KOPT-K1 (cell line): ENCODE measurements around the gene GPC6.
A peak's percentile ranks its signal among the peaks of the same experiment; 100 is the strongest.

Experiments
- H3K27ac ChIP-seq: fragments of 200-600 bp; sonication (generic); 2 replicates; pipeline ENCODE4 v1.5.1; 2016; ENCODE audit warnings: antibody characterized with exemption, mild to moderate bottlenecking, low read depth, low read length; ENCODE audit not compliant: poor library complexity, severe bottlenecking
- H3K36me3 ChIP-seq: fragments of 200-600 bp; sonication (generic); 2 replicates; pipeline ENCODE4 v1.5.1; 2017; ENCODE audit warnings: antibody characterized with exemption, mild to moderate bottlenecking, low read length, moderate library complexity; ENCODE audit not compliant: insufficient read depth
- H3K9me3 ChIP-seq: fragments of 200-600 bp; sonication (generic); 2 replicates; pipeline ENCODE4 v1.5.1; 2017; ENCODE audit warnings: antibody characterized with exemption, low read length, mild to moderate bottlenecking; ENCODE audit not compliant: insufficient read depth, poor library complexity, severe bottlenecking

Gene GPC6

GRCh38 chr13:94309576-94309975 lies 1083.0 kb downstream of the GPC6 start:
- no peaks in the 10 kb centered on the region for H3K9me3 ChIP-seq
- no peaks in the 10 kb centered on the region for H3K36me3 ChIP-seq
- no peak overlapping the region for H3K27ac ChIP-seq

GRCh38 chr13:94309997-94310855 lies 1083.6 kb downstream of the GPC6 start:
- no peaks in the 10 kb centered on the region for H3K9me3 ChIP-seq
- no peaks in the 10 kb centered on the region for H3K36me3 ChIP-seq
- H3K27ac ChIP-seq, result no peak overlapping the region

GRCh38 chr13:94311893-94312292 lies 1085.3 kb downstream of the GPC6 start:
- Histone ChIP-seq H3K9me3 (no peaks in the 10 kb centered on the region), H3K27ac (peak overlapping the region; percentile 82), H3K36me3 (no peaks in the 10 kb centered on the region)

DNA sequence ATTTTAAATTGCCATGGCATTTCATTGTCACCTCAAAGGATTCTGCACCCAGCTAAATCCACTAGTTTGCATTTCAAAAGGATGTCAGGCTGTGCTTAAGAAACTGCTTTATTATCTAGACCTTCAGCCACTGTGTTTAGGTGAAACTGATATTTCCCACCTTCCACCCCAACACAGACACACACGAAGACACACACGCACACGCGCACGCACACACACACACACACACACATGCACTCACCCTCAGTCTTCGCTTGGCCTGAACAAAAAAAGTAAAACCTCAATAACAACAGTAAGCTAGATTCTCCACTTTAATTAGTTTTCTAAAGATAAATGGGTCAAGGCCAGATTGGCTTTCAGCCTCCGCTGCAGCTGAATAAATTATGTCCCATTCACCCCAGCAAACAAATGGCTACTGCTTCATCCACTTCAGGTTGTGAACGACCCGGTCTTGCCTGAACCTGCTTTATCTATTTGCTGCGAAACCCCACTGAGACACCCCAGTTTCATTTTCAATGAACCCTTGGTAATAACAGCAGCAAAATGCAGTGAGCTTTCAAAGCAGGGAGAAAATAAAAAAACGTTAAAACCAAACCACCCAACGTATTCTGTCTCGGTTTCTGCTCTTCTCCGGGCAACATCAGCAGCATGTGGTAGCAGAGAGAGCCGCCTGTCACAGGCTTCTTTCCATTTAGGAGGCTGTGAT lies 1086.1 kb downstream of the GPC6 start:
- H3K27ac ChIP-seq, result peak overlapping the region; percentile 82
- no peaks in the 10 kb centered on the region for H3K36me3 ChIP-seq
- H3K9me3 ChIP-seq, result no peaks in the 10 kb centered on the region

DNA sequence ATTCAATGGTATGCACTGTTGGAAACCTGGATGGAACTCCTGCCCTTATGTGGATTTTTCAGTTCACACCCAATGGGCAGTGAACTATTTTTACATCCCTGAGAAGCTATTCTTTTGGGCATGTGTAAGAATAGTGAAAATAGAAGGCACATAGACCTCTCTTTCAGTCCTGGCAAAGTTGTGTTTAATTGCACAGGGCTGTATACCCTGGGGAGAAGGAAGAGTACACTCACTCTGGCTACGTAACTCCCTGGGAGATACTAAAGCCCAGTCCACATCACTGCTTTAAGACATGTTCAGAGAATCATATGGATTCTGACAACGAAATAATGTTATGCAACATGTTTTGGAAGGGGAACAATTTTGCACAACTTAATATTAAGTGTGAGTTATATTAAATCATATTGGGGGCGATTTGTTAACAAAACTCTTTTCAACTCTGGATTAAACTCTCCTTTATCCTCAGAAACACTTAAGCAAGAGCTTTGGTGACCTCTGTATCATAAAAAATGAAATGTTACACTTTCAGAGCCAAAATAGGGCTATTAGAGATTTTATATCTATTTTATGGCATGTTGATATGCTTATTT lies 1086.8 kb downstream of the GPC6 start:
- Histone ChIP-seq H3K27ac (peak overlapping the region; percentile 82), H3K36me3 (no peaks in the 10 kb centered on the region), H3K9me3 (no peaks in the 10 kb centered on the region)

- Histone ChIP-seq H3K36me3 (no peaks in the 10 kb centered on the region), H3K9me3 (no peaks in the 10 kb centered on the region), H3K27ac (peak overlapping the region; percentile 82)
Measured at GRCh38 chr13:94313926-94314325, 1087.3 kb downstream of the GPC6 start.

DNA sequence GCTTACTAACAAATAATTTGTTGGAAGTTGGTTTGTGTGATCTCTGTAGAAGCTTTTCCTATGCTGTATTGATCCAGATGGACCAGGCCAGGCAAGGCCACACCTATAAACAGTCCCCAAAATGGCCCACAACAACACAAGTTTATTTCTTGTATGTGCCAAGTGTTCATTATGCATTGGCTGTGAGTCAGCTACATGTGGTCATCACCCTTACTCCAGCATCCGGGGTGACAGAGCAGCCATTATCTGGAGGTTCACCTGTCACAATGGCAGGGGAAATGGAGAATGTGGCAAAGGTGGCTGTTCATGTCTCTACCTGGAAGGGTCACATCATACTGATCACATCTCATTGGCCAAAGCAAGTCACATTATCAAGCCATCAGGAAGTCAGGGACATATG lies 1088.6 kb downstream of the GPC6 start:
- no peaks in the 10 kb centered on the region for H3K36me3 ChIP-seq
- peak overlapping the region; percentile 16 for H3K27ac ChIP-seq
- no peaks in the 10 kb centered on the region for H3K9me3 ChIP-seq

DNA sequence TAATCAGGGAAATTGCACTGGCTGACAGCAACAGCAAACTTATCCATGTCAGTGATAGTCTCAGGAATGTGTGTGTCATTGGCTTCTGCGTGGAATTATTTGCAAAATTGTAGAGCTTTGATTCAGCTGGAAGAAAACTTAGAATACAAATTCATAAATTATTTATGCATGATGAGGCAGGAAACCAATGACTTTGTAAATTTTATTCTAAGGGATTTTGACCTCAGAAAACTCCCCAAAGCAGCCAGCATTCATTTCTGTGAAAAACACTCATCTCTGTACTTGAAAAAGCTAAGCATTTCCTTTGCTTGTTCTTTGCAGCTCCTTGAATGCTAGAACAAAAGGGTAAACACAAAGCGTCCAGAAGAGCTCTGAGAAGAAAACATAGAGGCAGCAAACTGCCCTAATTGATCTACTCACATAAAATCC lies 1090.5 kb downstream of the GPC6 start:
- H3K9me3 ChIP-seq, result peaks cover 11% of the 10 kb centered on the region
- peak overlapping the region; percentile 51 for H3K27ac ChIP-seq
- no peaks in the 10 kb centered on the region for H3K36me3 ChIP-seq

DNA sequence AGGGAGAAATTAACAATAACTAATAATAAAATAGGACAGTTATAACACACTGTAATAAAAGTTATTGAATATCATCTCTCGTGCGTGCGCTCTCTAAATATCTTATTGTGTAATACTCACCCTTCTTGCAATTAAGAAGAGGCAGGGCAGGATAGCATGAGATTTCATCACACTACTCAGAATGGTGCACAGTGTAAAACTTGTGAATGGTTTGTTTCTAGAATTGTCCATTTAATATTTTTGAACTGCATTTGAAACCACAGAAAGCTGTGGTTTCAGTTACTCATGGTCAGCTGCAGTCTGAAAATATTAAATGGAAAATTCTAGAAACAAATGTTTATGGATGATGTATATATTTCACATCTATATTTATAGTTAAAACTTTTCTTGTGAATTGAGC lies 1091.8 kb downstream of the GPC6 start:
- H3K9me3 ChIP-seq, result peaks cover 14% of the 10 kb centered on the region
- H3K27ac ChIP-seq, result no peak overlapping the region
- H3K36me3 ChIP-seq, result no peaks in the 10 kb centered on the region

DNA sequence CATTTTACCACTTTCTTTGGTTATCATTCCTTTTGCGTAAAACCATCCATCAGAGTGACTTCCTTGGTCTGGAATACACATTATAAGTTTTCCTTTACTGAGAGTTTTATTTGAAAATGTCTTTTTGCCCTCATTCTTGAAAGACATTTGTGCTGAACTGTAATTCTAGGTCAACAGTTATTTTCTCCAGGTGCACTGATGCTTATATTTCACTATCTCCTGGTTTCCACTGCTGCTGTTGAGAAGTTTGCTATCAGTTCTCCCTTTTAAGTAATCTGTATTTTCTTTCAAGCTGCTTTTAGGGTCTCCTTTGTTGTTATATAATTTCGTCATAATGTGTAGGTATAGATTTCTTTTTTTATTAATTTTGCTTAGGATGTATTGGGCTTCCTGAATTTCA lies 1092.9 kb downstream of the GPC6 start:
- Histone ChIP-seq H3K9me3 (peaks cover 14% of the 10 kb centered on the region), H3K36me3 (no peaks in the 10 kb centered on the region), H3K27ac (no peak overlapping the region)

DNA sequence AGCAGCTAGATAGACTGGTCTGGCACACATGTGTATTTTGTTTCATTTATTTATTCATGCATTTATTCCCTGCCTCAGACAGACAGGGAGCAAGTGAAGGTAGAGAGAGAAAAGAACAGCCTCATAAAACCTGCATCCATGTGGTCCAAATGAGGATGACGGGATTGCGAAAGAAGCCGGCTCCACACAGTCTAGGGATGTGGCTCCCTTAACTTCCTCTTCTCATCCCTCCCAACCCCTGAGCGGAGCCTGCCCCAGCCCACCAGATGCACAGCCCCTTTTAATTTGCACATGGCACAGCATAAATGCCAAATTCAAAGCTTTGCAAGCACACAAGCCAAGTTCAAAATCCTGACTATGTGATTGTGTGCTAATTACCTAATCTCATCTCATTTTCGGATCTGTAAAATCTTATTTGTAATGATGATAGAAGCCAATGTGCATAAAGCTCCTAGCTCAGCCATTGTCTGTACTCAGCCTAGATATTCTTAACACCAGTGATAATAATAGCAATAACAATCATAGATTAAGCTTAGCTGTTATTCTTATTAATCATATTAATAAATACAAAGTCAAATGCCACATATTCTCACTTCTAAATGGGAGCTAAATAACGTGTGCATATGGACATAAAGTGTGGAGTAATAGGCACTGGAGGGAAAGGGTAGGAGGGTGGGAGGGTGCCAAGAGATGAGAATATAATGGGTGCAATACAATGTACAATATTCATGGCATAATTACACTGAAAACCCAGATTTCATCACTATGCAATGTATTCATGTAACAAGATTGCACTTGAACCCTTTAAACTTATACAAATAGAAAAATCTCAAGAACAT lies 1096.5 kb downstream of the GPC6 start:
- H3K9me3 ChIP-seq, result peaks cover 14% of the 10 kb centered on the region
- H3K27ac ChIP-seq, result peak overlapping the region; percentile 90
- H3K36me3 ChIP-seq, result no peaks in the 10 kb centered on the region

- no peaks in the 10 kb centered on the region for H3K36me3 ChIP-seq
- peaks cover 14% of the 10 kb centered on the region for H3K9me3 ChIP-seq
- peak overlapping the region; percentile 90 for H3K27ac ChIP-seq
Measured at GRCh38 chr13:94323764-94324758, 1097.5 kb downstream of the GPC6 start.

- Histone ChIP-seq H3K9me3 (peaks cover 14% of the 10 kb centered on the region), H3K36me3 (no peaks in the 10 kb centered on the region), H3K27ac (peak overlapping the region; percentile 90)
Measured at GRCh38 chr13:94324767-94325540, 1098.3 kb downstream of the GPC6 start.
